GM20431 (cell line): ENCODE measurements around the gene JARID2.

Experiments
- in situ Hi-C: fragments of 300-500 bp; cut with MseI, MboI; formaldehyde crosslinking; loops from one replicate; pipeline ENCODE4 v1.15.0; 2020; ENCODE audit warnings: low sequenced_read_pairs; ENCODE audit not compliant: unreplicated experiment

The JARID2 gene

DNA sequence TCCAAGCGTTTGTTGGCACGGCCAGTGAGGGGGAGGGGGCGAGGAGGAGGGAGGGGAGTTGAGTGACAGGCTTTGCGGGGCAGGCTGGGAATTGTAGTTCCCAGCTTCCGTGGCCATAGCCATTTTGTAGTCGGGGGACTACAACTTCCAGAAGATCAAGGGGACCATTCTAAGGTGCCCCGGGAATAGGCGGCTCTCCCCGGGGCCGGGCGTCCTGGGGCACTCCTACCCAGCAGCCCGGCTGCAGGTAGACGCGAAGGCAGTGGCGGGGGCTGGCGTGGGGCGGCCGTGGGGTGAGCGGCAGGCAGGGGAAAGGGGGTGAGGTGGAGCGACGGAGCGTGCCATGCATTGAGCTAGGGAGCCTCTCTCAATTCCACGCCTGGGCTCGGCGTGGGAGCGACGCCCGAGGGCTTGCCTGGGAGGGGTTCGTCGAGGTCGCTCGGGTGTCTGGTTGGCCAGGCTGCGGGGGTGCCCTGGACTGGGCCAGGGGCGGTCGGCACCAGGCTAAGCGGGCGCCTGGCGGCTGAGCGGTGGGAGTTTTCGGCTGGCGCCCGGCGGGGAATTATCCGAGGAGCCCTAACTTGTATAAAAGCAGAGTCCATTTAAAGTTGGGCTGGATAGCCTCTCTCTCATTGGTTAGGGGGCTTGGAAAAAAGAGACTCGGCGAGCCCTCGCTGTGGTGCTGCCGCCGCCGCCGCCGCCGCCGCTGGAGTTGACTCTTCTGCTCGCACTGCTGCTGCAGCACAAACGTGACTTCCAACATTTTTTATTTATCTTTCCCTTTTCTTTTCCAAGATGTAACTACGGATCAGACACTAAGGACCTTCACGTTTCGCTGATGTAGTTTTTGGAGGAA, at the start of gene JARID2:
Gene JARID2, plus strand, starts transcription at position 709 of the 856 bp plus-strand sequence. CDS start 471 bp downstream, outside the sequence.
- in situ Hi-C loops, result no loop called here

GRCh38 chr6:15200087-15200486, 45.8 kb upstream of the JARID2 start:
- in situ Hi-C loops, result no loop called here

DNA sequence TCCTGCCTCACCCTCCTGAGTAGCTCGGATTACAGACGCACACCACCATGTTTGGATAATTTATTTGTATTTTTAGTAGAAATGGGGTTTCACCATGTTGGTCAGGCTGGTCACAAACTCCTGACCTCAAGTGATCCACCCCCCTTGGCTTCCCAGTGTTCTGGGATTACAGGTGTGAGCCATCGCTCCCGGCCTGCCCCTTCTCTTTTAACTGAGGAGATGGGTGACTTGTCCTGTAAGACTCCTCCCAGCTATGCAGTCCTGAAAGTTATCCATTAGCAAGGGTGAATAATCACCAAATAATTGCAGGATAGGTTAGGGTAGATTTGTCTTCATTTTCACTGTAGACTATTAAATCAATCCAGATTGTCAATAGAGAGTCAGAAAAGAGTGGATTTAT, 40.5 kb upstream of the JARID2 start:
- in situ Hi-C loops, result no loop called here

DNA sequence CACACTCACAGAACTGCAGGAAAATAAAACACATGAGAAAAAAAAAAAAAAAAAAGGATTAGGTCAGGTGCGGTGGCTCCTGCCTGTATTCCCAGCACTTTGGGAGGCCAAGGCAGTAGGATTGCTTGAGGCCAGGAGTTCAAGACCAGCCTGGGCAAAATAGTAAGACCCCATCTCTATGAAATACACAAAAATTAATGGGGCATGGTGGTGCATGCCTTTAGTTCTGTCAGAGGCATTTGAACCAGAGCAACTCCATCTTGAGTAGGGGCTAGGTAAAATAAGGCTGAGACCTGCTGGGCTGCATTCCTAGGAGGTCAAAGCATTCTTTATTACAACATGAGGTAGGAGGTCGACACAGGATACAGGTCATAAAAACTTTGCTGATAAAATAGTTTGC, 39.0 kb upstream of the JARID2 start:
- in situ Hi-C loops, result no loop called here

DNA sequence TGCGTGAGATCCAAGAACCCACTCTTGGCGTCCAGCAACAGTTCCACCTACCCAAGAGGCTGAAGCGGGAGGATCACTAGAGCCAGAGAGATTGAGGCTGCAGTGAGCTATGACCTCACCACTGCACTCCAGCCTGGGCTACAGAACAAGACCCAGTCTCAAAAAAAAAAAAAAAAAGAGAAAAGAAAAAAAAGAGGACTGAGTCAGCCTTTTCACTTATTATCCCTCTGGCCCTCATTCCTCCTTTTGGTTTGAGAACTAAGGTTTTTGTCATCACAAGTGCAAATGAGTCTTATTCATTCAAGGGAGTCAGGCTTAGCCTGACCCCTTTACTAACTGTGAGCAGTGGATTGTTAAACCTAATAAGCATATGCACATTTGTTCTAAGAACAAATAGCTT, 37.9 kb upstream of the JARID2 start:
- in situ Hi-C loops, result no loop called here

DNA sequence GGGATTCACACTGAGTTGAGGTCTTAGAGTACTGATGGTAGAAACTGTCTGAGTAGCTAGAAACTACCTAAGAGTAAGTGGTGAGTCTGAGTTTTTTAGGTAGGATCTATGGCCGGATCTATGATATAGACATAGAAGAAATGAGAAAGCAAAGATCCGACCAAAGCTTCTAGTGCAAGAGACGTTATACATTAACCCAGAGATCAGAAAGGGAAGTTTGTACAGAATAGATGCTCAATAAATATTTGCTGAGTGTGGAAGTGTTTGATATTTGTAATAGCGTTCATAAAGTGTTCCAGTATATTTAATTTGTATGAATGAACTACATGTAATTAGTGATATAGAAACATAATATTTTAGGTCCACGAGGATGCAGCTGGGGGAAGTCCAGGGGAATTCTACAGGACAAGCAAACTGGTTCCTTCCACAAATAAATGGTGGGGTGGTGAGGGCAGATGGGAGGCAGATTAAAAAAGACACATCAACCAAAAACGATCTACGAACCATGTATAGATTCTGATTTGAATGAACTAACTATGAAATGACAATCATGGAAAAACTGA, 31.9 kb upstream of the JARID2 start:
- in situ Hi-C loops, result no loop called here

- in situ Hi-C loops, result no loop called here
Observed at GRCh38 chr6:15218401-15218800, 27.5 kb upstream of the JARID2 start.

GRCh38 chr6:15220062-15220461, 25.8 kb upstream of the JARID2 start:
- in situ Hi-C loops, result no loop called here

DNA sequence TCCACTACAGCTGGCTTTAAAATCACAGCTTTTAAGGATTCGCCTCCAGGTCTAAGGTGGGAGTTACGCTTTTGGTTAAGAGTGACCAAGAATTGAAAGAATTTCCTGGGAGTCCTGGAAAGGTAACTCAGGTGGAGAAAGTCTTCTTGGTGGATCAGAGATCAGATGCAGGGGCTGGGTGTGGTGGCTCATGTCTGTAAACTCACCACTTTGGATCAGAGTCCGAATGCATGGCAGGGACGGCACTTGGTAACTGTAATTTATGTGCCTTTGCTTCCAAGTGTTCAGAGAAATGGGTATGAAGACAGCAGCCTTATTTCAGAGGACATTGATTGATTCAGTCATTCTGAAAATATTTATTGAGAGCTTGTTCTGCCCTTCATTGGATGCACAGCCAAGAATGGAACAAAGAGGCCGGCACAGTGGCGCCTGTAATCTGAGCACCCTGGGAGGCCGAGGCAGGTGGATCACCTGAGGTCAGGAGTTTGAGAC, 18.0 kb upstream of the JARID2 start:
- in situ Hi-C loops, result no loop called here

DNA sequence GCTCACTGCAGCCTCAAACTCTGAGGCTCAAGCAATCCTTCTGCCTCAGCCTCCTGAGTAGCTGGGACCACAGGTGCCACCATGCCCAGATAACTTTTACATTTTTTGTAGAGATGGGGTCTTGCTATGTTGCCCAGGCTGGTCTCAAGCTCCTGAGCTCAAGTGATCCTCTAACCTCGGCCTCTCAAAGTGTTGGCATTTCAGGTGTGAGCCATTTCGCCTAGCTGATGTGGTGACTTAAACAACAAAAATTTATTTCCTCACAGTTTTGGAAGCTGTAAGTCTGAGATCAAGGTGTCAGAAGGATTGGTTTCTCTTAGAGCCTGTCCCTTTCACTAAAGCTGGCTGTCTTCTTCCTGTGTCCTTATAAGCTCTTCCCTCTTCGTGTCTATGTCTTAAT, 15.0 kb upstream of the JARID2 start:
- in situ Hi-C loops, result no loop called here

DNA sequence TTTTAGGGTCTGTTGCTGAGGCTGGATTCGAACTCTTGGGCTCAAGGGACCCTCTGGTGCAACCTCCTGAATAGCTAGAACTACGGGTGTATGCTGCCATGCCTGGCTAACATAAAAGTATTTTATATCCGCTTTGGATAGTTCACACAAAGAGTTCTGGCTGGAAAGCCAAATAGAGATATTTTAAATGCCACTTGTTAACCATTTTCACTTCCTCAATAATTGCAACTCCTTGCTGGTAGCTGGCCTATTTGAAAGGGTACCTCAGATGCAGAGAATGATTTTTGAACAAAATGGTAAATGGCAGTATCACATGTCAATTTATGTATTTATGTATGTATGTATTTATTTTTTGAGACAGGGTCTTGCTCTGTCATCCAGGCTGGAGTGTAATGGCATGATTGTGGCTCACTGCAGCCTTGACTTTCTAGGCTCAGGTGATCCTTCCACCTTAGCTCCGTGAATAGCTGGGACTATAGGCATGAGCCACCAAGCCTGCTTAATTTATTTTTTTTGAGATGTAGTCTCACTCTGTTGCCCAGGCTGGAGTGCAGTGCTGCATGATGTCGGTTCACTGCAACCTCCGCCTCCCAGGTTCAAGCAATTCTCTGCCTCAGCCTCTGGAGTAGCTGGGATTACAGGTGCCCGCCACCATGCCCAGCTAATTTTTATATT, 12.9 kb upstream of the JARID2 start:
- in situ Hi-C loops, result no loop called here

GRCh38 chr6:15234068-15234758, 11.7 kb upstream of the JARID2 start:
- in situ Hi-C loops, result no loop called here

DNA sequence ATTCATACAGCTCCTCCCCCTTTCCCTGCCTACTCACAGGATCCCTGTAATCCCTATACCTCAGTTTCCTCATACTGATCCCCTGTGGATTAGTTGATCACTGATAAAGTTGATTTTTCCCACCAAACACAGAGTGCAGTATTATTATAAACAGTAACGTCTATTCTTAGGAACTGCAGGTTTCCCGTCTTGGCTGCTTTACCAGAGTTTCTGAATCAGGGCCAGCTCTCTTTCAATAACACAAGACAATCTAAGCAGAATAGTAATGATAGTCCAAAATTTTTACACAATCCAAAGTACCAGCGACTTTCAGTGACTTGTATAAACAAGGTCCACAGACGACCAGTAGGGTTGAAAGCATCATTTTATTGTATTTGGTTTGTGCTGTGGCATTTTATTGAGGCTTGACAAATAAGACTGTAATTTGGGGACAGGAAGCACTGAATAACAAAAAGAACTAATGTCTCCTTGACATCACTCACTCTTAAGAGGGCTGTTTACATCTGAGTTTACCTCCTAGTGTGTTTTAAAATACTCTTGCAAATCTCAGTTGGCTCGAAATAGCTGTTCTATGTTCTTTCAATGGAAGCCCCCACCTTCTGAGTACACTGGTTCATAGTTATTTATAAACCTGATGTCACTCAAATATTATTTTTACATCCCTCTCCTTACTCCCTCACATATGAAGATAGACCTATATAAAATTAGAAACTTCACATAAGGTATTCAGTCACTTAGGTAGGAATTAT, 6.1 kb upstream of the JARID2 start:
- in situ Hi-C loops, result no loop called here

GRCh38 chr6:15242503-15242902, 3.4 kb upstream of the JARID2 start:
- in situ Hi-C loops, result no loop called here

GRCh38 chr6:15242937-15243614, 2.8 kb upstream of the JARID2 start:
- in situ Hi-C loops, result no loop called here

GRCh38 chr6:15243910-15244619, 1.8 kb upstream of the JARID2 start:
- in situ Hi-C loops, result no loop called here

DNA sequence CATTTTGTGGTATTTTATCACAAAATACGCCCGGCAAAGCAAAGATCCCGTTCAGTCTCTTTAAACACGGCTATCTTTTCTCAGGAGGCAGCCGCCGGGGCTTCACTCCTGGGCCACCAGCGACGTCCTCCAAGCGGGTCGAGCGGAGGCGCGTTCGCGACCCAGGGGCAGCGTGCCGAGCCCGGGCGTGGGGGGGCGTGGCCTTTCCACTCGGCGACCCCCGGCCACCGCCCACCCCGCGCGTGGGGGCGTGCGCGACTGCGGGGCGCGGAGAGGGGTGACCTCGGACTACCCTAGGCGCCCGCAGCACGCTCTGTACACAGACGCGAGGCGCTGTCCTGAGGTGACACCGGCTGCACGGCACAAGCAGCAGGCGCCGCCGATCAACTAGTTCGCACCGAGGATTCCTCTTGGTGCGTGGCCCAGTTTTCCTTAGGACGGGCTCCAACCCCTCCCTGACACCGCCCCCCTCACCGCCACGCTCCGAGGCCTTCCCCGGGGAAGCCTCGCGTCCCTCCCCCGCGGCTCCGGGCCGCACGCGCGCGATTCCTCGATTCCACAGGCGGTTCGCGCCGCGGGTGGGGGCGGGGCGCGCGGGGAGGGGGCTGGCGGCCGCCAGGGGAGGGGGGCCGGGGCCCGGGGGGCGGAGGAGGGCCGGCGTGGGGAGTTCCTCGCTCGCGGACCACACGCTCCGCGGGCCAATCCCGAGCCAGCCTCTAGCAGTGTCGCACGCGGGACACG, 1.1 kb upstream of the JARID2 start:
- in situ Hi-C loops, result no loop called here

GRCh38 chr6:15246217-15246665, 372 bp downstream of the JARID2 start:
- in situ Hi-C loops, result no loop called here
